IMR-90 (cell line): ENCODE data around the gene NR0B2. TPM values are rescaled to one million over a fixed set of nuclear protein-coding genes. Genes with fewer than 3 reads are reported as not detected.

Source experiments
- ATAC-seq: fragments of 200-7000 bp; cut with Tn5 transposase; 2 replicates; pipeline ENCODE4 v1.9.1; 2020; ENCODE audit warnings: low read depth, mild to moderate bottlenecking, moderate library complexity
- BruUV-seq: library from RNA; stranded (reverse); fragments of 400-500 nt; replicated peaks from 2 replicates; lab custom pipeline; 2021; lab: Mats Ljungman, UMichigan
- CTCF ChIA-PET: fragments of 300-600 bp; formaldehyde crosslinking; extraction: SDS; loops from one replicate; lab custom pipeline; 2021; ENCODE audit warnings: antibody characterized with exemption; lab: Yijun Ruan, JAX
- POLR2A ChIA-PET: fragments of 300-600 bp; sonication (Branson Sonifier 250); formaldehyde crosslinking; loops from one replicate; lab custom pipeline; 2022; ENCODE audit warnings: antibody characterized with exemption; ENCODE audit not compliant: unreplicated experiment; lab: Charles Lee
- DNase-seq: peaks from one replicate; pipeline ENCODE4 v3.0.0; 2013
- H2AFZ ChIP-seq: replicated peaks from 2 replicates; pipeline ENCODE3; 2013; ENCODE audit warnings: low read length, mild to moderate bottlenecking; ENCODE audit not compliant: poor library complexity
- H2AK5ac ChIP-seq: 2 replicates; pipeline ENCODE4 v1.6.1; 2013; ENCODE audit warnings: low read depth, low read length, inconsistent platforms
- H2AK9ac ChIP-seq: replicated peaks from 2 replicates; pipeline ENCODE3; 2013; ENCODE audit warnings: mild to moderate bottlenecking, low read depth, low read length, moderate library complexity; ENCODE audit not compliant: poor library complexity
- H2BK120ac ChIP-seq: 2 replicates; pipeline ENCODE4 v1.6.1; 2013; ENCODE audit warnings: low read depth, low read length, inconsistent platforms
- H2BK15ac ChIP-seq: 3 replicates; pipeline ENCODE4 v1.6.1; 2013; ENCODE audit warnings: low read depth, low read length, inconsistent platforms
- H2BK20ac ChIP-seq: 2 replicates; pipeline ENCODE4 v1.6.1; 2013; ENCODE audit warnings: low read depth, mild to moderate bottlenecking, inconsistent platforms, low read length, moderate library complexity
- H2BK5ac ChIP-seq: 2 replicates; pipeline ENCODE4 v1.6.1; 2013; ENCODE audit warnings: mild to moderate bottlenecking, low read depth, low read length, inconsistent platforms; ENCODE audit not compliant: poor library complexity, severe bottlenecking
- H3K14ac ChIP-seq: replicated peaks from 2 replicates; pipeline ENCODE4 v1.6.1; 2013; ENCODE audit warnings: low read depth, low read length, inconsistent platforms
- H3K18ac ChIP-seq: 2 replicates; pipeline ENCODE4 v1.6.1; 2013; ENCODE audit warnings: low read depth, low read length, control low read depth
- H3K23ac ChIP-seq: 2 replicates; pipeline ENCODE4 v1.6.1; 2013; ENCODE audit warnings: low read depth, low read length, inconsistent platforms
- H3K27ac ChIP-seq: 2 replicates; pipeline ENCODE4 v1.5.1; 2013; ENCODE audit warnings: mild to moderate bottlenecking, control low read depth, low read length; ENCODE audit not compliant: insufficient read depth
- H3K27me3 ChIP-seq: 2 replicates; pipeline ENCODE4 v1.6.1; 2013; ENCODE audit warnings: low read length; ENCODE audit not compliant: control insufficient read depth, insufficient read depth
- H3K36me3 ChIP-seq: 2 replicates; pipeline ENCODE4 v1.6.1; 2013; ENCODE audit warnings: low read length, mixed read lengths; ENCODE audit not compliant: control insufficient read depth, insufficient read depth
- H3K4ac ChIP-seq: 2 replicates; pipeline ENCODE4 v1.6.1; 2013; ENCODE audit warnings: low read depth, low read length, inconsistent platforms
- H3K4me1 ChIP-seq: 2 replicates; pipeline ENCODE4 v1.6.1; 2013; ENCODE audit warnings: low read length, mixed read lengths; ENCODE audit not compliant: control insufficient read depth, insufficient read depth
- H3K4me2 ChIP-seq: 2 replicates; pipeline ENCODE4 v1.6.1; 2013; ENCODE audit warnings: low read depth, mild to moderate bottlenecking, control low read depth, low read length, moderate library complexity
- H3K4me3 ChIP-seq: 2 replicates; pipeline ENCODE4 v1.5.1; 2013; ENCODE audit warnings: low read depth, mild to moderate bottlenecking, control low read depth, low read length, moderate library complexity; ENCODE audit not compliant: insufficient read depth
- H3K56ac ChIP-seq: 2 replicates; pipeline ENCODE4 v1.6.1; 2013; ENCODE audit warnings: low read length, inconsistent platforms; ENCODE audit not compliant: insufficient read depth; ENCODE audit errors: extremely low read depth
- H3K79me1 ChIP-seq, 2 experiments: 2 replicates each; pipeline ENCODE4 v1.6.1; 2013; ENCODE audit warnings: low read length in 2 of 2, inconsistent platforms in 1 of 2, low read depth in 1 of 2
- H3K9ac ChIP-seq: 2 replicates; pipeline ENCODE4 v1.6.1; 2013; ENCODE audit warnings: low read depth, low read length, control low read depth
- H3K9me1 ChIP-seq: 2 replicates; pipeline ENCODE4 v1.6.1; 2013; ENCODE audit warnings: low read length, inconsistent platforms; ENCODE audit not compliant: insufficient read depth
- H3K9me3 ChIP-seq: 2 replicates; pipeline ENCODE4 v1.6.1; 2013; ENCODE audit warnings: low read length; ENCODE audit not compliant: control insufficient read depth, insufficient read depth
- H4K20me1 ChIP-seq: 2 replicates; pipeline ENCODE4 v1.6.1; 2013; ENCODE audit warnings: low read length, inconsistent platforms; ENCODE audit not compliant: insufficient read depth
- H4K5ac ChIP-seq: 2 replicates; pipeline ENCODE4 v1.6.1; 2013; ENCODE audit warnings: mild to moderate bottlenecking, low read depth, low read length, control low read depth
- H4K8ac ChIP-seq, 2 experiments: 2 replicates each; pipeline ENCODE4 v1.6.1; 2013; ENCODE audit warnings: low read depth in 2 of 2, low read length in 2 of 2, control low read depth in 1 of 2, inconsistent platforms in 1 of 2
- H4K91ac ChIP-seq: 2 replicates; pipeline ENCODE4 v1.6.1; 2013; ENCODE audit warnings: low read depth, low read length, inconsistent platforms; ENCODE audit not compliant: insufficient read depth
- CHD1 ChIP-seq: IDR thresholded peaks from 2 replicates; pipeline ENCODE4 v1.6.1; 2012; ENCODE audit warnings: low read depth, low read length, improper control_type of control experiment
- CTCF ChIP-seq: conservative IDR thresholded peaks from 2 replicates; pipeline ENCODE4 v1.5.1; 2012; ENCODE audit warnings: mild to moderate bottlenecking, low read depth, low read length, improper control_type of control experiment
- FOS ChIP-seq: fragments of 150-350 bp; IDR thresholded peaks from 2 replicates; pipeline ENCODE4 v1.6.1; 2016; ENCODE audit warnings: low read depth, low read length
- MAFK ChIP-seq: IDR thresholded peaks from 2 replicates; pipeline ENCODE4 v1.6.1; 2012; ENCODE audit warnings: low read depth, low read length, improper control_type of control experiment
- RAD21 ChIP-seq: IDR thresholded peaks from 2 replicates; pipeline ENCODE4 v1.6.1; 2012; ENCODE audit warnings: low read length, improper control_type of control experiment
- WGBS, 2 experiments: methylation state at CpG; one replicate each; pipeline versions ENCODE4 v1.1.5 to v1.1.7; 2013; ENCODE audit warnings: missing lambda C conversion rate in 2 of 2; ENCODE audit not compliant: insufficient read length in 1 of 2; ENCODE audit errors: extremely low coverage in 2 of 2; 5-methylcytosine and 5-hydroxymethylcytosine counted together
- dilution Hi-C: fragments of 300-500 bp; cut with HindIII; formaldehyde crosslinking; loops from one replicate; pipeline ENCODE4 v1.14.3; 2018; ENCODE audit warnings: low sequenced_read_pairs; ENCODE audit not compliant: unreplicated experiment
- in situ Hi-C: fragments of 300-500 bp; cut with MboI; formaldehyde crosslinking; loops from 3 replicates; pipeline ENCODE4 v1.14.3; 2019; ENCODE audit warnings: low sequenced_read_pairs, inconsistent platforms, mixed read lengths
- intact Hi-C: fragments of 100-400 bp; cut with micrococcal nuclease; formaldehyde crosslinking; loops from 2 replicates; pipeline ENCODE4 v1.10.0; 2022
- polyA plus RNA-seq, 3 experiments: library from polyadenylated mRNA; depleted of rRNA; stranded (reverse); fragments of >200 nt; gene quantifications; 2 replicates each; pipeline ENCODE4 v1.2.3, GENCODE V29; 2012; ENCODE audit warnings: low replicate concordance in 1 of 3
- total RNA-seq: library from RNA; depleted of rRNA; stranded (reverse); fragments of >200 nt; gene quantifications from 2 replicates; pipeline ENCODE4 v1.2.3, GENCODE V29; 2012
- TF ChIP-seq, protein P1 (sequence below): fragments of 150-350 bp; IDR thresholded peaks from 2 replicates; pipeline ENCODE4 v1.6.1; 2017; ENCODE audit warnings: mild to moderate bottlenecking, antibody characterized with exemption, low read length, low read depth
- TF ChIP-seq, protein P2 (sequence below): fragments of 150-350 bp; IDR thresholded peaks from 2 replicates; pipeline ENCODE4 v1.6.1; 2016; ENCODE audit warnings: low read depth, mild to moderate bottlenecking, low read length, moderate library complexity, borderline replicate concordance

The NR0B2 gene
- total and polyA plus RNA-seq, 2 of the 4 experiments (the other 2 are of a cell fraction): not detected

GRCh38 chr1:26879793-26880192 is 34.0 kb downstream of the NR0B2 start:
- Histone ChIP-seq H2BK15ac (no peak overlapping the region), H3K9me1 (no peaks in the 10 kb centered on the region), H3K9ac (no peak overlapping the region), H2AK5ac (no peak overlapping the region), H3K14ac (no peak overlapping the region), H3K4me1 (no peaks in the 10 kb centered on the region), H3K4ac (no peak overlapping the region), H3K18ac (no peak overlapping the region), H3K9me3 (no peaks in the 10 kb centered on the region), H4K20me1 (peaks cover 9% of the 10 kb centered on the region; the same call in 1 of the 2 replicates), H2AFZ (no peak overlapping the region), H2BK120ac (no peak overlapping the region), H3K36me3 (peaks cover 54% of the 10 kb centered on the region), H2BK20ac (no peak overlapping the region), H2AK9ac (peak overlapping the region; percentile 37), H4K91ac (no peak overlapping the region), H3K23ac (no peak overlapping the region), H3K4me2 (no peak overlapping the region), H3K56ac (no peak overlapping the region), H3K27me3 (no peaks in the 10 kb centered on the region), H4K8ac (no peak overlapping the region), H2BK5ac (no peak overlapping the region), H3K4me3 (no peak overlapping the region), H3K27ac (no peak overlapping the region), H4K5ac (no peak overlapping the region), H3K79me1 (peaks cover 27 to 28% of the 10 kb centered on the region in 2 experiments)
- intact Hi-C loops: loop anchor here (2.0 kb wide), 1 partner anchor 15 kb away; no protein-coding TSS in a partner anchor
- in situ Hi-C loops: loop anchor here (10.0 kb wide), 1 partner anchor 275 kb away; no protein-coding TSS in a partner anchor
- ATAC-seq: no peak
- ChIA-PET CTCF (interaction anchor here (1.5 kb wide), 1 partner anchor 30 kb away, joined by 3 read pairs; no protein-coding TSS in a partner anchor), POLR2A (no interaction called here)
- TF ChIP-seq, protein P1, sequence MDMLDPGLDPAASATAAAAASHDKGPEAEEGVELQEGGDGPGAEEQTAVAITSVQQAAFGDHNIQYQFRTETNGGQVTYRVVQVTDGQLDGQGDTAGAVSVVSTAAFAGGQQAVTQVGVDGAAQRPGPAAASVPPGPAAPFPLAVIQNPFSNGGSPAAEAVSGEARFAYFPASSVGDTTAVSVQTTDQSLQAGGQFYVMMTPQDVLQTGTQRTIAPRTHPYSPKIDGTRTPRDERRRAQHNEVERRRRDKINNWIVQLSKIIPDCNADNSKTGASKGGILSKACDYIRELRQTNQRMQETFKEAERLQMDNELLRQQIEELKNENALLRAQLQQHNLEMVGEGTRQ: no peak
- no peak for TF ChIP-seq CHD1
- no peak for TF ChIP-seq FOS
- no peak for TF ChIP-seq CTCF
- TF ChIP-seq, protein P2, sequence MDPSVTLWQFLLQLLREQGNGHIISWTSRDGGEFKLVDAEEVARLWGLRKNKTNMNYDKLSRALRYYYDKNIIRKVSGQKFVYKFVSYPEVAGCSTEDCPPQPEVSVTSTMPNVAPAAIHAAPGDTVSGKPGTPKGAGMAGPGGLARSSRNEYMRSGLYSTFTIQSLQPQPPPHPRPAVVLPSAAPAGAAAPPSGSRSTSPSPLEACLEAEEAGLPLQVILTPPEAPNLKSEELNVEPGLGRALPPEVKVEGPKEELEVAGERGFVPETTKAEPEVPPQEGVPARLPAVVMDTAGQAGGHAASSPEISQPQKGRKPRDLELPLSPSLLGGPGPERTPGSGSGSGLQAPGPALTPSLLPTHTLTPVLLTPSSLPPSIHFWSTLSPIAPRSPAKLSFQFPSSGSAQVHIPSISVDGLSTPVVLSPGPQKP: no peak
- no peak for TF ChIP-seq RAD21
- no peak for TF ChIP-seq MAFK
- DNase-seq: no peak
- dilution Hi-C loops: no loop called here
- no TSS peak for BruUV-seq
- no CpG with 5 or more reads among the region's 4 CpGs for WGBS, 2 experiments
